ENCODE measurements around the gene RASD1. TPM values are rescaled to one million over a fixed set of nuclear protein-coding genes. Genes with fewer than 3 reads are reported as not detected.

Gene RASD1
- total RNA-seq, 4 donors from 2014 or later: 76.9 to 413 (median 322) TPM

GRCh38 chr17:17533901-17534441 is 37.8 kb upstream of the RASD1 start:
- TF ChIP-seq, protein P1, sequence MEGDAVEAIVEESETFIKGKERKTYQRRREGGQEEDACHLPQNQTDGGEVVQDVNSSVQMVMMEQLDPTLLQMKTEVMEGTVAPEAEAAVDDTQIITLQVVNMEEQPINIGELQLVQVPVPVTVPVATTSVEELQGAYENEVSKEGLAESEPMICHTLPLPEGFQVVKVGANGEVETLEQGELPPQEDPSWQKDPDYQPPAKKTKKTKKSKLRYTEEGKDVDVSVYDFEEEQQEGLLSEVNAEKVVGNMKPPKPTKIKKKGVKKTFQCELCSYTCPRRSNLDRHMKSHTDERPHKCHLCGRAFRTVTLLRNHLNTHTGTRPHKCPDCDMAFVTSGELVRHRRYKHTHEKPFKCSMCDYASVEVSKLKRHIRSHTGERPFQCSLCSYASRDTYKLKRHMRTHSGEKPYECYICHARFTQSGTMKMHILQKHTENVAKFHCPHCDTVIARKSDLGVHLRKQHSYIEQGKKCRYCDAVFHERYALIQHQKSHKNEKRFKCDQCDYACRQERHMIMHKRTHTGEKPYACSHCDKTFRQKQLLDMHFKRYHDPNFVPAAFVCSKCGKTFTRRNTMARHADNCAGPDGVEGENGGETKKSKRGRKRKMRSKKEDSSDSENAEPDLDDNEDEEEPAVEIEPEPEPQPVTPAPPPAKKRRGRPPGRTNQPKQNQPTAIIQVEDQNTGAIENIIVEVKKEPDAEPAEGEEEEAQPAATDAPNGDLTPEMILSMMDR (IDR thresholded peaks at IDR 0.05): no peak
- ATAC-seq (ENCODE audit: low FRiP score): no peak
- no peak for DNase-seq (ENCODE audit: low spot score)

DNA sequence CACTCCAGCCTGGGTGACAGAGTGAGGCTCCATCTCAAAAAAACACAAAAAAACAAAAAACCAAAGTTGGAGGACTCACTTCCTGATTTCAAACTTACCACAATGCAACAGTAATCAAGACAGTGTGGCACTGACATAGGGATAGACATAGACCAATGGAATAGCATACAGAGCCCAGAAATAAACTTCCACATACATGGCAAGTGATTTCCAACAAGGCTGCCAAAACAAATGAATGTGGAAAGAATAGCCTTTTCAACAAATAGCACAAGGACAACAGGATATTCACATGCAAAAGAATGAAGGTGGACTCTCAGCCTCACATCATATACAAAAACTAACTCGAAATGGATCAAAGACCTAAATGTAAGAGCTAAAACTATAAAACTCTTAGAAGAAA is 36.8 kb upstream of the RASD1 start:
- ATAC-seq (ENCODE audit: low FRiP score) (no peak), DNase-seq (ENCODE audit: low spot score) (no peak)
- TF ChIP-seq, protein P1 (IDR thresholded peaks at IDR 0.05): no peak

- ATAC-seq (ENCODE audit: low FRiP score) (no peak), DNase-seq (ENCODE audit: low spot score) (no peak)
Measured at GRCh38 chr17:17531156-17531555, 35.0 kb upstream of the RASD1 start.

GRCh38 chr17:17528696-17529652 is 32.8 kb upstream of the RASD1 start:
- DNase-seq (ENCODE audit: low spot score): no peak
- no peak for ATAC-seq (ENCODE audit: low FRiP score)
- TF ChIP-seq, protein P1 (IDR thresholded peaks at IDR 0.05): no peak

More at GRCh38 chr17:17531156-17531555, 35.0 kb upstream of the RASD1 start:
- TF ChIP-seq, protein P1 (IDR thresholded peaks at IDR 0.05): no peak

GRCh38 chr17:17527956-17528500 is 31.8 kb upstream of the RASD1 start:
- ATAC-seq (ENCODE audit: low FRiP score) (no peak), DNase-seq (ENCODE audit: low spot score) (no peak)
- TF ChIP-seq, protein P1 (IDR thresholded peaks at IDR 0.05): no peak

GRCh38 chr17:17527534-17527933 is 31.3 kb upstream of the RASD1 start:
- ATAC-seq (ENCODE audit: low FRiP score) (peak; percentile 34), DNase-seq (ENCODE audit: low spot score) (no peak)

More at GRCh38 chr17:17527534-17527933, 31.3 kb upstream of the RASD1 start:
- TF ChIP-seq, protein P1 (IDR thresholded peaks at IDR 0.05): no peak

Measured in omental fat pad (tissue), 4 donors.